WERI-Rb-1 (cell line): ENCODE measurements around the gene SULT1A2.
"Not testable (repeated sequence)": the region's sequence is repeated elsewhere in the genome, so short reads cannot be mapped to it uniquely, and the experiment has no call there.

ENCODE experiments used
- DNase-seq: peaks from one replicate; pipeline ENCODE4 v3.0.0-alpha.2; 2020
- H3K27ac ChIP-seq: fragments of 250-450 bp; sonication (Bioruptor Pico); 2 replicates; pipeline ENCODE4 v1.5.1; 2020; ENCODE audit warnings: mild to moderate bottlenecking, moderate library complexity
- H3K27me3 ChIP-seq: fragments of 250-450 bp; sonication (Bioruptor Pico); 2 replicates; pipeline ENCODE4 v1.5.1; 2021; ENCODE audit warnings: mild to moderate bottlenecking, low read depth, moderate library complexity; ENCODE audit not compliant: insufficient read depth, severe bottlenecking
- H3K36me3 ChIP-seq: fragments of 250-450 bp; sonication (Bioruptor Pico); 2 replicates; pipeline ENCODE4 v1.5.1; 2020; ENCODE audit warnings: mild to moderate bottlenecking, moderate library complexity
- H3K4me3 ChIP-seq: 2 replicates; pipeline ENCODE4 v1.5.1; 2011; ENCODE audit warnings: low read depth, mild to moderate bottlenecking, control low read depth, low read length
- H3K9me3 ChIP-seq: fragments of 250-450 bp; sonication (Bioruptor Pico); 2 replicates; pipeline ENCODE4 v1.5.1; 2021; ENCODE audit warnings: mild to moderate bottlenecking, moderate library complexity; ENCODE audit not compliant: severe bottlenecking
- CTCF ChIP-seq: IDR thresholded peaks from 2 replicates; pipeline ENCODE4 v1.5.1; 2011; ENCODE audit warnings: low read depth, mild to moderate bottlenecking, control low read depth, inconsistent platforms, low read length

The SULT1A2 gene

DNA sequence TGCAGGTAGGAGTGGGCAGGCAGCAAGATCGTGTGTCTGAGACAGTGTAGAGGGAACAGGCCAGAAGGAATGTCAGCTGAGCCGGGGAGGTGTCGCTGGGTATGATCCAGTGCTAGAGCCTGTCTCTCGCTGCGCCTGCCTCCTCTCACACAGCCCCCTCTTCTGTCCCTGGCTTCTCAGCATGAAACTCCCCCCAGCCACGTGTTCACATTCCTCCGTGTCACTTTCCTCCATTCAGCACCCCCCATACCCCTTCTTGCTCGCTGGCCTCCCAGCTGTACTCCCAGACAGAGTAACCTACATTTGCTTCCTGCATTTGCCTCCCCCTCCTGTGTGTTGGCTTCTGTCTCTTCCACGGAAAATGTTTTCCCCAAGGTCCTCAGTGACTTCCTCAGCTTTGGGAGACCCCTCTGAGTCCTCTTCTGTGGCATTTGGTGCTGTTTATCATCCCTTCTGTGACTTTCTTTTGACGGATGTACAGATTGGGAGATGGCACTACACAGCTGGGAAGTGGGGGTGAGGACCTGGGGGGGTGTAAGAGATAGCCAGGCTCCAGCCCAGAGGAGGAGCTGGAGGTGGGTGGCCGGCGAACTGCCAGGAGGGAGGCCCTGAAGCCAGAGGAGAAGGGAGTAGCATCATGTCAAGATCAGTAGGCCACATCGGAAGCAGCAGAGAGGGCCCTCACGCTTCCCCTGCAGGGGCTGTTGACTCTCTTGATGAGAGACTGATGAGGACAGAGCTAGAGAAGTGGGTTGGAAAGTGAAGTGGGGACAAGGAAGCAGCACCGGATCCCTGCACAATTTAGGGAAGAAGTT, 23.9 kb downstream of the SULT1A2 start:
- H3K27me3 ChIP-seq, result no peaks in the 10 kb centered on the region
- H3K4me3 ChIP-seq, result no peak overlapping the region
- H3K27ac ChIP-seq, result no peak overlapping the region
- no peak for TF ChIP-seq CTCF
- peaks cover 6% of the 10 kb centered on the region for H3K36me3 ChIP-seq
- no peak for DNase-seq
- H3K9me3 ChIP-seq, result no peaks in the 10 kb centered on the region

DNA sequence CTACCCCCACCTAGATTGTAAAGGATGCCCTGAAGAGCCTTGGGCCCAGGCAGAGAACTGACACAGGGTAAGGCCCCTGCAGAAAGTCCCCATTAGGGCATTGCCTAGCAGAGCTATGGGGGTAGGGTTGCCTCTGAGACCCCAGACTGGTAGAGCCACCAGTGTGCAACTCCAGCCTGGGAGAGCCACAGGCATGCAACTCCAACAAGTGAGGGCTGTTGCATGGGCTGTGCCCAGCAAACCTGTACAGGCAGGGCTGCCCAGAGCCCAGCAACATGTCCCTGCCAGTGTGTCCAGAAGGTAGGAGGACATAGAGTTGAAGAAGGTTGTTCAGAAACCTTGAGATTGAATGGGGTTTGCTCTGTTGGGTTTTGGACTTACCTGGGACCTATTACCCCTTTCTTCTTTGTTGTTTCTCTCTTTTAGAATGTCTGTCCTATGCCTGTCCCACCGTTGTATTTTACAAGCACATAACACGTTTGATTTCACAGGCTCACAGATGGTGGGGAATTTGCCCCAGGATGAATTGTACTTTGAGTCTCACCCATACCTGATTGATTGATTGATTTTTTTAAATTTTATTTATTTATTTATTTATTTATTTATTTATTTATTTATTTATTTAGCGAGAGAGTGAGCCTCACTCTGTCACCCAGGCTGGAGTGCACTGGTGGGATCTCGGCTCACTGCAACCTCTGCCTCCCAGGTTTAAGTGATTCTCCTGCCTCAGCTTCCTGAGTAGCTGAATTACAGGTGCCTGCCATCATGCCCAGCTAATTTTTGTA, 26.7 kb downstream of the SULT1A2 start:
- Histone ChIP-seq H3K27ac (no peak overlapping the region), H3K27me3 (no peaks in the 10 kb centered on the region), H3K9me3 (peaks cover 9% of the 10 kb centered on the region), H3K36me3 (peaks cover 15% of the 10 kb centered on the region), H3K4me3 (no peak overlapping the region)
- no peak for TF ChIP-seq CTCF
- no peak for DNase-seq

GRCh38 chr16:28569021-28569420, 27.8 kb downstream of the SULT1A2 start:
- TF ChIP-seq CTCF, result no peak
- Histone ChIP-seq H3K27me3 (no peaks in the 10 kb centered on the region), H3K4me3 (no peak overlapping the region), H3K36me3 (peaks cover 11% of the 10 kb centered on the region), H3K27ac (no peak overlapping the region), H3K9me3 (peaks cover 9% of the 10 kb centered on the region)
- DNase-seq, result no peak

- DNase-seq, result no peak
- Histone ChIP-seq H3K9me3 (peaks cover 9% of the 10 kb centered on the region), H3K4me3 (no peak overlapping the region), H3K36me3 (peaks cover 11% of the 10 kb centered on the region; the same call in 1 of the 2 replicates), H3K27me3 (no peaks in the 10 kb centered on the region), H3K27ac (no peak overlapping the region)
- no peak for TF ChIP-seq CTCF
These were observed 29.6 kb downstream of the SULT1A2 start for GRCh38 chr16:28567292-28567691.

GRCh38 chr16:28566233-28566925, 30.5 kb downstream of the SULT1A2 start:
- H3K4me3 ChIP-seq, H3K9me3 ChIP-seq, H3K27me3 ChIP-seq, H3K27ac ChIP-seq: not testable (repeated sequence)
- peaks cover 11% of the 10 kb centered on the region; the same call in 1 of the 2 replicates for H3K36me3 ChIP-seq
- peak; percentile 33 for DNase-seq

DNA sequence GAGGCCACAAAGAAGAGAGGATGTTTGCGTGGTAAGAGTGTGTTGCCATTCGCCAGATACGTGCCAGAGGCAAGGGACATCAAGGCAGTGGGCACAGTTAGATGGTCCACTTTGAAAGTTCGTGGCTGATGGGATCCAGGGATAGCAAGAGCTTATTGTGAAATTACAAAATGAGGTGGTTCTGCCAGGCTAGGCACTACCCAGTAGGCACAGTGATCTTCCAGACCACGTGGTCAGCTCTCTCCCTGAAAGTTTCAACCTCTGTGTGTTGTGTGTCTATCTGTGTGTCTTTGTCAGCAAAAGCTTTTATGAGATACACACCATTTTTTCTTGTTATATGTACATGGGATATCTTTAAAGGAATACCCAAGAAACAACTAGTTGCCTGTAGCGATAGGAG, 33.6 kb downstream of the SULT1A2 start:
- Histone ChIP-seq H3K27me3 (no peaks in the 10 kb centered on the region), H3K36me3 (peaks cover 26% of the 10 kb centered on the region), H3K27ac (no peak overlapping the region), H3K4me3 (no peak overlapping the region), H3K9me3 (peaks cover 9% of the 10 kb centered on the region)
- TF ChIP-seq CTCF, result no peak
- DNase-seq, result no peak
